Measurements from ENCODE around the gene MED13L. TPM values are rescaled to one million over a fixed set of nuclear protein-coding genes. Genes with fewer than 3 reads are reported as not detected.

Gene MED13L
- total RNA-seq, 1 donor = 180 TPM

DNA sequence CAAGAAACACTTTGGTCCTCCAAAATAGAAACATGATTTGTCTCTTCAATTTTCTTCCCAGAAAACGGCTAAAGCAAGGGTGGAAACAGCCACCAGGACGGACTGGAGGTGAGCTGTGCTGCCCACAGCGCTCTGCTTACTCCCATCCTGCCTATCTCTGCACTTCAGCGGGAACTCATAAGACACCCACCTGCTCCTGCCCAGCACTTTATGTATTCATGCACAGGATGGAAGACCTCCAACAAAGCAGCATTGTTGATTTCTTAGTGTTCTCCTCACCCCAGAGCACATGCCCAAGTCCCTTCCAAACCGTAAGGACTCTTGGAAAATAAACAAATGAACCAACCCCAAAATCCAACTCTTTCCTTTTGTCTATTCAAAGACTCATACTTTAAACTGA, 277.2 kb downstream of the MED13L start:
- H3K4me3 ChIP-seq (ENCODE audit: low read depth, low read length) = no peak overlapping the region
- DNase-seq (ENCODE audit: low read depth) = no peak
- TF ChIP-seq, protein P1, sequence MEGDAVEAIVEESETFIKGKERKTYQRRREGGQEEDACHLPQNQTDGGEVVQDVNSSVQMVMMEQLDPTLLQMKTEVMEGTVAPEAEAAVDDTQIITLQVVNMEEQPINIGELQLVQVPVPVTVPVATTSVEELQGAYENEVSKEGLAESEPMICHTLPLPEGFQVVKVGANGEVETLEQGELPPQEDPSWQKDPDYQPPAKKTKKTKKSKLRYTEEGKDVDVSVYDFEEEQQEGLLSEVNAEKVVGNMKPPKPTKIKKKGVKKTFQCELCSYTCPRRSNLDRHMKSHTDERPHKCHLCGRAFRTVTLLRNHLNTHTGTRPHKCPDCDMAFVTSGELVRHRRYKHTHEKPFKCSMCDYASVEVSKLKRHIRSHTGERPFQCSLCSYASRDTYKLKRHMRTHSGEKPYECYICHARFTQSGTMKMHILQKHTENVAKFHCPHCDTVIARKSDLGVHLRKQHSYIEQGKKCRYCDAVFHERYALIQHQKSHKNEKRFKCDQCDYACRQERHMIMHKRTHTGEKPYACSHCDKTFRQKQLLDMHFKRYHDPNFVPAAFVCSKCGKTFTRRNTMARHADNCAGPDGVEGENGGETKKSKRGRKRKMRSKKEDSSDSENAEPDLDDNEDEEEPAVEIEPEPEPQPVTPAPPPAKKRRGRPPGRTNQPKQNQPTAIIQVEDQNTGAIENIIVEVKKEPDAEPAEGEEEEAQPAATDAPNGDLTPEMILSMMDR (IDR thresholded peaks at IDR 0.05; ENCODE audit: insufficient read depth, low read length) = no peak

DNA sequence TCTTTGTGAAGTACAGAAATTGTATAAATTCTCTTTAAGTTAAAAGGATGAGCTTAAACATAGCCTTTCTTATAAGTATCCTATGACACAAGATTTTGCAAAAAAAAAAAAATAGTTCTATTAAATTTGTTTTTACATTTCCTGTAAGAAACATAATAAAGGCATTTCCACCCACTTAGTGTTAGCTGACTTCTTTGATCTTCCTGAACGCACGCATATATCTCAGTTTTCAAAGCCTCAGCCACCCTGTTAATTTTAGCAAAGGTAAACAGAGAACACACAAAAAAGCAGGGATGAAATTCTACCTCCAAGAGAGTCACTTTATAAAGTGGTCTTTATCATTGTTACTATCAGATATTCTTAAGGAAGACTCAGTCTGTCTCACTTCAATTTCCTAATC, 277.9 kb downstream of the MED13L start:
- TF ChIP-seq, protein P1 (IDR thresholded peaks at IDR 0.05; ENCODE audit: insufficient read depth, low read length) = no peak
- no peak for DNase-seq (ENCODE audit: low read depth)
- H3K4me3 ChIP-seq (ENCODE audit: low read depth, low read length) = no peak overlapping the region

DNA sequence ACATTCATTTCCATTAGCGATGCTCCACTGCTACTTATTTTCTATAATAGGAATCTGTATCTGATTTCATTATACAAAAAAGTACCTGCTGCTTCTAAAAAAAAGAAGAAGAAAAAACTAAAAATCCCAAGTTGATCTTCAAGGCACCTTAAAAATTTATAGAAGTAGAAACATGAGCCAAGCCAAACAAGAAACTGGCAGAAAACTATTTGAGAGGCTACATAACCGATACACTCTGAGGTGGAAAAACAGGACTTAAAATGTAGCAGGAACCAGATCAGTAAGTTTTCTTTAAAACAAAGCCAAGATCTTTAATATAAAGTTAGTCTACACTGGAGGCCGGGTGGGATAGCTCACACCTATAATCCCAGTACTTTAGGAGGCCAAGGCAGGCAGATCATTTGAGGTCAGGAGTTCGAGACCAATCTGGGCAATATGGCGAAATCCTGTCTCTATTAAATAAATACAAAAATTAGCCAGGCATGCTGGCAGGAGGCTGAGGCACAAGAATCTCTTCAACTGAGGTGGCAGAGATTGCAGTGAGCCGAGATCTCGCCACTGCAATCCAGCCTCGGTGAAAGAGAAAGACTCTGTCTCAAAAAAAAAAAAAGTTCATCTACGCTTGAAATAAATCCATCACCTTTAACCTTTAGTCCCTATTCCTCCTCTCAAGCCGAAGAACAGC, 278.6 kb downstream of the MED13L start:
- DNase-seq (ENCODE audit: low read depth) = peak; percentile 46
- TF ChIP-seq, protein P1 (IDR thresholded peaks at IDR 0.05; ENCODE audit: insufficient read depth, low read length) = no peak
- H3K4me3 ChIP-seq (ENCODE audit: low read depth, low read length) = no peak overlapping the region

DNA sequence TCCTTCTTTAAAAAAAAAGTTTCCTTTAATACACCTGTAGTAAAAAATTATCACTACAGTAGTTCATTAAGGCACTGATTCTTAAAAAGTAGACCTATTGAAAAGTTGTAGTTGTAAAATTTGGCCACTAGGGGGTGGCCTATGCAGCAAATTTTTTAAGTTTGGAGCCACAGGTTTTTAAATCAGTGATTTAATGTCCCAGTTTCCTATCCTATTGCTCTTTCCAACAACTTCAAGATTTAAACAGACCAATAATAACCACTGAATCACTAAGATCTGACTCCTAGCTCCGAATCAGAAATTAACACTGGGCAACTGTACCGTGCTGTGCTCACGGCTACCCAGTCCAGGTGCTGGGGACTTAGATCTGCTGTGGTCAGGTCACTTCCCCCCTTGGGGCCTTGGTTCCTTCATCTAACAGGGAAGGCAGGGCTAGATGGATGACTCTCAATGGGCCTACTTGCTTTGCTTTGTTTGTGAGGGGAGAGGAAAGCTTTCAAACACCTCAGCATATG, 279.3 kb downstream of the MED13L start:
- DNase-seq (ENCODE audit: low read depth) = peak; percentile 81
- H3K4me3 ChIP-seq (ENCODE audit: low read depth, low read length) = no peak overlapping the region
- TF ChIP-seq, protein P1 (IDR thresholded peaks at IDR 0.05; ENCODE audit: insufficient read depth, low read length) = peak; percentile 65

DNA sequence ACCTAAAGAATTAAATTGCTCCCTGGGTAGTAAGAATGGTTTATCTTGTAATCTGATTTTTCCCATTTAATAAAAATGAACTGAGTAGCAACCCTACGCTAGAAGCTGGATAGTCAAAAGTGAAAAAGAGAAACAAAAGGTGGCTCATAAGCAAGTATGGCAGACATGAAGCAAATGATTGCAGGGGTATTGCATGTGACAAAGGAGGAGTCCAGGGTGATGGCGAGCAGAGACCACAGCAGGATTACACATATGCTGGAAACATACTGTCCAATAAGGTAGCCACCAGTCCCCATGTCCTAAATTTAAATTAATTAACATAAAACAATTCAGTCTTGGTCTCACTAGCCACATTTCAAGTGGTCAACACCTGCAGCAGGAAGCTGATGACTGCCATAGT, 283.8 kb downstream of the MED13L start:
- TF ChIP-seq, protein P1 (IDR thresholded peaks at IDR 0.05; ENCODE audit: insufficient read depth, low read length) = no peak
- H3K4me3 ChIP-seq (ENCODE audit: low read depth, low read length) = no peak overlapping the region
- no peak for DNase-seq (ENCODE audit: low read depth)

DNA sequence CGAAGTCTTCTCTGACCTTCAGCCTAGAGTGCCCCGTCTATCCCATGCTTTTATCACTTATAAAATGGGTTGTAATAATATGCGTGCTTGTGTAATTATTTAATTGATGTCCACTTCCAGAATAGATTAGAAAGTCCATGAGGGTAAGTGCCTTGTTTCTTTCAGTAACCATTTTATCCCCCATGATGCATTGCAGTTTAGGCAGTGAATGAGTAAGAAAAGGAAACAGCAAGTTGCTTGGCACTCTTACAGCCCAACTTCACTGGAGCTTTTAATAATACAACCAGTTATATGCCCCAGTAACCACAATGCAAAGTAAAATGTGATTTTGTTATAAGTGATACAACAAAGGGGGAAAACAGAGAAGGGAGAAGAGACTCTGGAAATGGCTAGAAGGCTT, 287.3 kb downstream of the MED13L start:
- no peak overlapping the region for H3K4me3 ChIP-seq (ENCODE audit: low read depth, low read length)
- no peak for DNase-seq (ENCODE audit: low read depth)
- TF ChIP-seq, protein P1 (IDR thresholded peaks at IDR 0.05; ENCODE audit: insufficient read depth, low read length) = no peak

All from fibroblast of the aortic adventitia (primary cell).